ENCODE measurements around the gene ANTXR2.

DNA sequence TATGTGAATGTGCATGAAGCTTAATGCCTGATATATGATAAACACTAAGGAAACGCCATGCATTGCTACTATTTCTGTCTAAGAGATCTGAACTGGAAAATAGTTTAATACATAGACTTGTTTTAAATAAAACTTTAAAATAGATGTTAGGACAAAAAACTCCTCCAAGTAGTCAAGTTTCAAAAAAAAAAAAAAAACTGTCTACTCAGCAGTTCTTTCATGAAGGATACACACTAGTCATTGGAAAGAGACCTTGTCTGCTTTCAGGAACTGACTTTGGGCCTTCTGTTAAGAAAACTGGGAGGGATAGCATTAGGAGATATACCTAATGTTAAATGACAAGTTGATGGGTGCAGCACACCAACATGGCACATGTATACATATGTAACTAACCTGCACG is 138.4 kb downstream of the ANTXR2 start:
- no peak for TF ChIP-seq ETV5 (CRISPR knock-in tag; IDR thresholded peaks at IDR 0.05; ENCODE audit: borderline replicate concordance)
- no peak for TF ChIP-seq IRF9 (CRISPR knock-in tag; IDR thresholded peaks at IDR 0.05; ENCODE audit: borderline replicate concordance)
- no peak for TF ChIP-seq ELF1 (CRISPR knock-in tag; IDR thresholded peaks at IDR 0.05)
- TF ChIP-seq ZNF784 (CRISPR knock-in tag; IDR thresholded peaks at IDR 0.05; ENCODE audit: borderline replicate concordance): no peak
- TF ChIP-seq SMC3 (IDR thresholded peaks at IDR 0.05; ENCODE audit: low read length): no peak
- no peak for TF ChIP-seq RNF2 (conservative IDR thresholded peaks at IDR 0.05; ENCODE audit: low read depth)
- no peak for TF ChIP-seq MAX (IDR thresholded peaks at IDR 0.05)
- TF ChIP-seq, protein P1, sequence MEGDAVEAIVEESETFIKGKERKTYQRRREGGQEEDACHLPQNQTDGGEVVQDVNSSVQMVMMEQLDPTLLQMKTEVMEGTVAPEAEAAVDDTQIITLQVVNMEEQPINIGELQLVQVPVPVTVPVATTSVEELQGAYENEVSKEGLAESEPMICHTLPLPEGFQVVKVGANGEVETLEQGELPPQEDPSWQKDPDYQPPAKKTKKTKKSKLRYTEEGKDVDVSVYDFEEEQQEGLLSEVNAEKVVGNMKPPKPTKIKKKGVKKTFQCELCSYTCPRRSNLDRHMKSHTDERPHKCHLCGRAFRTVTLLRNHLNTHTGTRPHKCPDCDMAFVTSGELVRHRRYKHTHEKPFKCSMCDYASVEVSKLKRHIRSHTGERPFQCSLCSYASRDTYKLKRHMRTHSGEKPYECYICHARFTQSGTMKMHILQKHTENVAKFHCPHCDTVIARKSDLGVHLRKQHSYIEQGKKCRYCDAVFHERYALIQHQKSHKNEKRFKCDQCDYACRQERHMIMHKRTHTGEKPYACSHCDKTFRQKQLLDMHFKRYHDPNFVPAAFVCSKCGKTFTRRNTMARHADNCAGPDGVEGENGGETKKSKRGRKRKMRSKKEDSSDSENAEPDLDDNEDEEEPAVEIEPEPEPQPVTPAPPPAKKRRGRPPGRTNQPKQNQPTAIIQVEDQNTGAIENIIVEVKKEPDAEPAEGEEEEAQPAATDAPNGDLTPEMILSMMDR (CRISPR knock-in tag; IDR thresholded peaks at IDR 0.05): no peak
- TF ChIP-seq ZNF782 (CRISPR knock-in tag; IDR thresholded peaks at IDR 0.05; ENCODE audit: borderline replicate concordance): no peak
- no peak for TF ChIP-seq EEA1 (CRISPR knock-in tag; IDR thresholded peaks at IDR 0.05; ENCODE audit: borderline replicate concordance)
- no peak for TF ChIP-seq PHB2 (IDR thresholded peaks at IDR 0.05; ENCODE audit: partially characterized antibody)
- TF ChIP-seq SIN3A (IDR thresholded peaks at IDR 0.05; ENCODE audit: borderline replicate concordance, low read depth, low read length): no peak
- TF ChIP-seq, protein P2, sequence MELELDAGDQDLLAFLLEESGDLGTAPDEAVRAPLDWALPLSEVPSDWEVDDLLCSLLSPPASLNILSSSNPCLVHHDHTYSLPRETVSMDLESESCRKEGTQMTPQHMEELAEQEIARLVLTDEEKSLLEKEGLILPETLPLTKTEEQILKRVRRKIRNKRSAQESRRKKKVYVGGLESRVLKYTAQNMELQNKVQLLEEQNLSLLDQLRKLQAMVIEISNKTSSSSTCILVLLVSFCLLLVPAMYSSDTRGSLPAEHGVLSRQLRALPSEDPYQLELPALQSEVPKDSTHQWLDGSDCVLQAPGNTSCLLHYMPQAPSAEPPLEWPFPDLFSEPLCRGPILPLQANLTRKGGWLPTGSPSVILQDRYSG (CRISPR knock-in tag; IDR thresholded peaks at IDR 0.05): no peak

Data from HepG2 (cell line).